Testis (tissue), 2 donors: ENCODE data around the gene GSN.

Experiments used
- POLR2A ChIP-seq: fragments of 450-650 bp; IDR thresholded peaks from one replicate; pipeline ENCODE4 v1.6.1; 2017; ENCODE audit warnings: antibody characterized with exemption, mild to moderate bottlenecking, moderate library complexity
- TF ChIP-seq, protein P1 (sequence below), 3 experiments: fragments of 450-650 bp in 2 of 3; fragments of 200-600 bp in 1 of 3; sonication (generic) in 1 of 3; IDR thresholded peaks; one replicate each; pipeline ENCODE4 v1.5.1; 2016 to 2019; ENCODE audit warnings: antibody characterized with exemption in 3 of 3, mild to moderate bottlenecking in 2 of 3, moderate library complexity in 1 of 3

DNA sequence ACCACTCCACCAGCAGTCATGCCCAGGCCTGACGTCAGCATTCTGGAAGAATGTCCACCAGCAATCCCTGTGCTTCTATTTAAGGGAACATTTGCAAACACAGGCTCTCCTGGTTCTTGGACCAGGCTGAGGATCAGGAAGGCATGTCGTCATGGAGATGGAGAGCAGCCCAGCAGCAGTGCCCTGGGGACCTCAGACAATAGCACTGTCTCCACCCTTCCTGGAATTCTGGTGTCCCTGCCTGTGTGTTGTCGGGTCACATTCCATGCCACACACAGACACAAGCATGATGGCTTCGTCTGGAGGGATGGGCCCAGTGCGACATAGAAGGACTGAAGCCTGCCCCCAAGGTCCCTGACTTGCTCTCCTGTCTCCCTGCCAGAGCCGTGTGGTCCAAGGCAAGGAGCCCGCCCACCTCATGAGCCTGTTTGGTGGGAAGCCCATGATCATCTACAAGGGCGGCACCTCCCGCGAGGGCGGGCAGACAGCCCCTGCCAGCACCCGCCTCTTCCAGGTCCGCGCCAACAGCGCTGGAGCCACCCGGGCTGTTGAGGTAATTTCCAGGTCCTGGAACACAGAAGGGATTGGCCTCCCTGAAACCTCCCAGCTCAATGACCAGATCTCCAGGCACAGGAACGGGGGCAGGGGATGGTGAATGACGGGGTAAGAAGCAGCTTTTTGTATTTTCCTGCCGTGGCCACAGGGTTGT, 58.3 kb downstream of the GSN start:
- TF ChIP-seq, protein P1, sequence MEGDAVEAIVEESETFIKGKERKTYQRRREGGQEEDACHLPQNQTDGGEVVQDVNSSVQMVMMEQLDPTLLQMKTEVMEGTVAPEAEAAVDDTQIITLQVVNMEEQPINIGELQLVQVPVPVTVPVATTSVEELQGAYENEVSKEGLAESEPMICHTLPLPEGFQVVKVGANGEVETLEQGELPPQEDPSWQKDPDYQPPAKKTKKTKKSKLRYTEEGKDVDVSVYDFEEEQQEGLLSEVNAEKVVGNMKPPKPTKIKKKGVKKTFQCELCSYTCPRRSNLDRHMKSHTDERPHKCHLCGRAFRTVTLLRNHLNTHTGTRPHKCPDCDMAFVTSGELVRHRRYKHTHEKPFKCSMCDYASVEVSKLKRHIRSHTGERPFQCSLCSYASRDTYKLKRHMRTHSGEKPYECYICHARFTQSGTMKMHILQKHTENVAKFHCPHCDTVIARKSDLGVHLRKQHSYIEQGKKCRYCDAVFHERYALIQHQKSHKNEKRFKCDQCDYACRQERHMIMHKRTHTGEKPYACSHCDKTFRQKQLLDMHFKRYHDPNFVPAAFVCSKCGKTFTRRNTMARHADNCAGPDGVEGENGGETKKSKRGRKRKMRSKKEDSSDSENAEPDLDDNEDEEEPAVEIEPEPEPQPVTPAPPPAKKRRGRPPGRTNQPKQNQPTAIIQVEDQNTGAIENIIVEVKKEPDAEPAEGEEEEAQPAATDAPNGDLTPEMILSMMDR (IDR thresholded peaks at IDR 0.05), result no peak
- TF ChIP-seq POLR2A, result no peak
